Sigmoid colon (tissue), 4 donors: ENCODE measurements around the gene CD58.
"Not testable (repeated sequence)": the region's sequence is repeated elsewhere in the genome, so short reads cannot be mapped to it uniquely, and the experiment has no call there.

Experiments used
- CTCF ChIP-seq, 4 experiments: fragments of 450-650 bp in 3 of 4; fragments of 200-600 bp in 1 of 4; IDR thresholded peaks; one replicate each; pipeline ENCODE4 v1.5.1; 2016 to 2019; ENCODE audit warnings: antibody characterized with exemption in 4 of 4, mild to moderate bottlenecking in 3 of 4, moderate library complexity in 2 of 4
- EP300 ChIP-seq, 4 donors: sonication (generic); formaldehyde crosslinking; IDR thresholded peaks; one replicate each; pipeline ENCODE4 v1.6.1; 2017; ENCODE audit warnings: antibody characterized with exemption in 4 of 4
- POLR2A ChIP-seq, 2 donors: fragments of 450-650 bp; IDR thresholded peaks; one replicate each; pipeline ENCODE4 v1.6.1; 2016; ENCODE audit warnings: antibody characterized with exemption in 2 of 2, mild to moderate bottlenecking in 2 of 2, moderate library complexity in 2 of 2
- POLR2AphosphoS5 ChIP-seq, 4 donors: sonication (generic); formaldehyde crosslinking; IDR thresholded peaks; one replicate each; pipeline ENCODE4 v1.6.1; 2017; ENCODE audit warnings: antibody characterized with exemption in 4 of 4

- TF ChIP-seq POLR2A, CTCF, EP300, POLR2AphosphoS5 (IDR thresholded peaks at IDR 0.05): not testable (repeated sequence)
These were observed 32.8 kb upstream of the CD58 start for GRCh38 chr1:116603646-116604045.
